HG03196 (cell line): ENCODE measurements around the gene CNTNAP2.
"Not testable (repeated sequence)": the region's sequence is repeated elsewhere in the genome, so short reads cannot be mapped to it uniquely, and the experiment has no call there.

Experiments used
- ATAC-seq: cut with Tn5 transposase; IDR thresholded peaks from one replicate; pipeline ENCODE4 v1.9.1; 2021; ENCODE audit not compliant: unreplicated experiment

The CNTNAP2 gene

DNA sequence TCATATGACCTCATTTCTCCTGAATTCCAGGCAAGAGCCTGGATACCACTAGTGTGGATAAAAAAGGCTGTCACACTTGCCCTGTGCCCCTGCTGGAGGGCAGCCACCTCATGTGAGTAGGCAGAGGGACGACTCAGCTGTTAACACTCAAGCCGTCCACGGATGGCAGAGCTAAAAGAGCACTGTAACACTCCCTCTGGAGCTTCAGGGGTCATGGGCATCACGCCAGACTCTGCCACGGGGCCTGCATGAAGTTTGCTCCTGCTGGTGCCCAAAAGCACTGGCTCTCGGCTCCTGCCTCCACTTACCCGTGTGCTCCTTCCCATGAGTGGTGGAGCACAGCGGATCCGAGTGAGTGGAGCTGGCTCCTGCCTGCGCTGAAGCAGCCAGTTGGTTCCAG lies 1554.2 kb downstream of the CNTNAP2 start:
- ATAC-seq, result no peak

DNA sequence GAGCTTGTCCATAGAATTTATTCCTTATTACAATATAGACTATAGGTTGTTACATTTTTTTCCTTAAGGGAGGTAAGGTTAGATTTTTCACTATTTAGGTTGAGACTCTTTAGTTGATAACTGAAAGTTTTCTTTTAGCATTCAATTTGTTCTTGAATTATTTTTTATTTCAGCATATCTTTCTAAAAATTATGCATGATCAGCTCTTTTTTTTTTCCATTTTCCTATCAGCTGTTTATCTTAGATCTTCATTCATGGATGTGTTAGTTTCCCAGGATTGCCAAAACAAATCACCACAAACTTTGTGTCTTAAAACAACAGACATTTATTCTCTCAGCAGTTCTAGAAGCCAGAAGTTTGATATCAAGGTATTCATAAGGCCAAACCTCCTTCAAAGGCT lies 1558.1 kb downstream of the CNTNAP2 start:
- no peak for ATAC-seq

- no peak for ATAC-seq
These were observed 1562.3 kb downstream of the CNTNAP2 start for GRCh38 chr7:147678943-147679342.

DNA sequence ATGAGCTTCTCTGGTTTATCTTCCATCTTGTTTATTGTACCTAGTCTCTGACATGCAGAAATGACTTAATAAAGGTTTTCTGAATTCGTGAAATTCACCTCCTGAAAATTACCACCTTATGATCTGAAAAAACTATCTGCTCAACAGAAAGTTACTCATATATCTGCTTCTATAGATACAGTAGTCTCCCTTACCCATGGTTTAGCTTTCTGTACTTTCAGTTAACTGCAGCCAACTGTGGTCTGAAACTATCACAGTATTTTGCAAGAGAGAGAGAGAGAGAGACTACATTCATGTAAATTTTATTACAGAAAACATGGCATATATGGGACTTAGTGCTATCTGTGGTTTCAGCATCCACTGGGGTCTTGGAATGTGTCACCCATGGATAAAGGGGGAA lies 1564.9 kb downstream of the CNTNAP2 start:
- ATAC-seq, result no peak

GRCh38 chr7:147700702-147701101 lies 1584.1 kb downstream of the CNTNAP2 start:
- no peak for ATAC-seq

DNA sequence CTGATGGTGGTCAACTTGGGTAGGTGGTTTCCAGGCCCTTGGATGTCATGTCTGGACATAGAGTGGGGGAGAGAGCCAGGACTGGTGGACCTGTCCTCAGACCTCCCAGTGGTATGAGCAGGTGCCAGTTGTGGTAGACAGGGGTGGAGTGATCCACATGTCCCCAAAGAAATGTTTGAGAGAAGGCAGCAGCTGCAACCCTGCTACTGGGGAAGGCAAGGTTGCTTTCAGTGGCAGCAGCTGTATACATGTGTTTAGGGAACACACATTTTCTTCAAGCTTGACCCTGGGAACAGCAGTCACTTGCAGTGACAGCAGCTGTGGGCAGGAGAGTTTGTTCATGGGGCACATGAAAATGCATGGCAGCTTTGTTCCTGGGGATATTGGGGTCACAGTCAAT lies 1591.3 kb downstream of the CNTNAP2 start:
- no peak for ATAC-seq

DNA sequence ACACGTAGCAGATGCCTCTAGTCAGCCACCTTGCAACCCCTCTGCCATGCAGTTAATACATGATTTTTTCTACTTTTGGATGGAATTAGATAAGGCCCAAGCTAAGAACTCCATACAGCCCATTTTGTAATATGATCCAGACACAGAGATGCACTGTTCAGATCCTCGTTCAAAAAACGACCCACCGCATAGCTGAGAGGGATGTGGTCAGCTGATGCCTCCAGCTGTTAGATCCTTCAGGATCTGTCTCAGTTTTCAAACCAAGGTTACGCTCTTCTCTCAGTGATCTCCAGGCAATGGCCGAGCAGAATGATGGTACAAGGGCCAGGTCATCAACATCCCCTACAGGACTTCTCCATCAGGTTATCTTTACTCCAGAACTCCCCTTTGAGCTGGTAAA lies 1592.3 kb downstream of the CNTNAP2 start:
- no peak for ATAC-seq

- no peak for ATAC-seq
These were observed 1594.8 kb downstream of the CNTNAP2 start for GRCh38 chr7:147711447-147711846.

GRCh38 chr7:147721962-147722830 lies 1605.6 kb downstream of the CNTNAP2 start:
- ATAC-seq, result no peak

- no peak for ATAC-seq
These were observed 1606.9 kb downstream of the CNTNAP2 start for GRCh38 chr7:147723536-147723935.

GRCh38 chr7:147731311-147731710 lies 1614.7 kb downstream of the CNTNAP2 start:
- no peak for ATAC-seq

- not testable (repeated sequence) for ATAC-seq
These were observed 1621.1 kb downstream of the CNTNAP2 start for GRCh38 chr7:147737559-147738214.

DNA sequence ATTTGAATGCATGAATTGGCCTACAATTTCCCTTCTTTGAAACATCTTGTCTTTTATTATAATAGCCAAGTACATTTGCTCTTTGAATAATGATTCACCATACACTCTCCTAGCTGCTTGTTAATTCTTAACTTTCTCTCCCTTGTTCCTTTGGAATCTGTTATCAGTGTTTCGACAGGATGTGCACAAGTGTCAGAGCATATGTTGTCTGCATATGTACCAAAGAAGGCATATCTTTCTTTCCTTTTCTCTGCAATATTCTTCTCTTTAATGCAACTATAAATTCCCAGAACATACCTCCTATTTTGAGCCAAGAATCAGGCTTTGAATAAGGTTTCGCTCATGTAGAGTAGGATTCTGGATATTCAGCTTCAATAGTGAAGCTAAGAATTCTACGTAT lies 1625.7 kb downstream of the CNTNAP2 start:
- no peak for ATAC-seq

GRCh38 chr7:147756300-147756699 lies 1639.7 kb downstream of the CNTNAP2 start:
- ATAC-seq, result no peak

GRCh38 chr7:147759327-147759943 lies 1642.8 kb downstream of the CNTNAP2 start:
- ATAC-seq, result no peak

DNA sequence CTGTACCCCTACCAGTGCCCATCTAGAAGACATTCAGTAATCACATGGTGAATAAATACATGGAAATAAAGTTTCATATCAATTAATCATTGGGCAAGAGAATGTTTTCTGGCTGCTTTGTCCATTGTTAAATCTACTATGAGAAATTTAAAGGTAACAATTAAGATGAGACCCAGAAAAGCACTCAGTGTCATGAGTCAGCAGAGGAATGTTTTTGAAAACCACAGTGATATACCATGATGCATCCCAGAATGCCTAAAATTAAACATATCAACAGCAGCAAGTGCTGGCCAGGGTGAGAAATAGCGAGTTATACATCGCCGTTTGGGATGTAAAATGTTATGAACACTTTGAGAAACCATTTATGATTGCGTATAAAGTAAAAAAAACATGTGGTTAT lies 1648.7 kb downstream of the CNTNAP2 start:
- no peak for ATAC-seq

- ATAC-seq, result no peak
These were observed 1654.7 kb downstream of the CNTNAP2 start for GRCh38 chr7:147771344-147771743.

- ATAC-seq, result no peak
These were observed 1657.9 kb downstream of the CNTNAP2 start for GRCh38 chr7:147774461-147774860.

DNA sequence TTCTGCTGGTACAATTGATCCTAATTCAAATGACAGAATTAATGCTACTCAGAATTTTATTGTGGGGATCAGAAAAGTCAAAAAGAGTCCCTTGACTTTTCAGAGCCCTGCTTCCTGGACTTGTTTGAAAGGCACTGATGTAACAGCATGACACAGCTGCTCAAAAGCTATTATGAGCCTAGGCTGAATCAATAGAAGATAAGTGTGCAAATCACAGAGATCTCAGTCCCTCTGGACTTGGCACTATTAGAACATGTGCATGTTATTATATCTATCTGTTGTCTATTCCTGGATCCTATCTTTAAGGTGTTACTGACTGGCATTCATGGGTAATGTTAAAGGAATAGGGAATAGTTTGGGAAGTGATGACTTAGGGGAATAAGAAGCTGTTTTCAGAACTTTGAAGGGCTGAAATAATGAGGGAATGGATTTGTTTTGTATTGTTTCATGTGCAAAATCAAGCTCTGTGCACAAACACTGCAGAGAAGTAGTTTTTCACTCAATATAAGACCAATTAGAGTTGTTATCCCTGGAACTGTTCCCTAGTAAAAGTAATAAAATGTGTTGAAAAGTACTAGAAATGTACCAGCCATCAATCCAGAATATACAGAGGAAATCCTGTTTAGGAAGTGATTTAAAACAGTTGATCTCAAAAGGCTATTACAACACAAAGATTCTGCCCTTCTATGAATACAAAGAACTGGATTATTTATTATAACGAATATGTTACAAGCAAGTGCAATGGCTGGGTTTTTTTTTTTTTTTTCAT lies 1659.1 kb downstream of the CNTNAP2 start:
- ATAC-seq, result no peak

GRCh38 chr7:147777309-147777708 lies 1660.7 kb downstream of the CNTNAP2 start:
- no peak for ATAC-seq

DNA sequence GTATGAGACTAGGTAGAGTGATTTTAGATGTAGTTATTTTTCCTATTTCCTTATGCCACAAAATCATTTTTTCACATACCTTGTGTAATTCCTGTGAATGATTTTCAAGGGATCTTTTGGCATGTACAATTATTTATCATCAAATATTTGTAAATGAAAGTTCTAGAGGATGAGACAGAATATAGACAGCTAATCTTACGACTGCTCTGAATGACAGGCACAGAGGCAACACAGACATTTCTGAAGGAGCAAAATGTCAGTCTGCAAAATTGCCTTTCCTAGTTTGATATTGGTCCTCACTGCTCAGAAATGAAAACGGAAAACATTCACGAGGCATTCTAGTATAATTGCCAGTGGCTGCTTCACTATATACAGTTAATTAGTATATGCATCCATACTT lies 1663.3 kb downstream of the CNTNAP2 start:
- no peak for ATAC-seq
